Stomach (tissue), 9 donors: ENCODE results near the gene PALLD. TPM values are rescaled to one million over a fixed set of nuclear protein-coding genes. Genes with fewer than 3 reads are reported as not detected.

Experiments
- DNase-seq, 2 donors: peaks; one replicate each; pipeline versions ENCODE4 v3.0.0 to v3.0.0-alpha.2; 2013 to 2019
- H3K27ac ChIP-seq, 5 donors: fragments of 200-600 bp in 4 of 5; sonication (generic) in 4 of 5; one replicate each; pipeline ENCODE4 v1.5.1; 2013 to 2019; ENCODE audit warnings: mild to moderate bottlenecking in 1 of 5, moderate library complexity in 1 of 5
- H3K27me3 ChIP-seq, 3 donors: fragments of 200-600 bp; sonication (generic); one replicate each; pipeline ENCODE4 v1.5.1; 2017 to 2019; ENCODE audit warnings: mixed run types in 1 of 3
- H3K36me3 ChIP-seq, 4 donors: fragments of 200-600 bp; sonication (generic); 1 replicate in 3 of 4; 2 replicates in 1 of 4; pipeline ENCODE4 v1.5.1; 2016 to 2019
- H3K4me1 ChIP-seq, 4 donors: fragments of 200-600 bp; sonication (generic); one replicate each; pipeline ENCODE4 v1.5.1; 2016 to 2019
- H3K4me3 ChIP-seq, 4 donors: fragments of 200-600 bp; sonication (generic) in 3 of 4; one replicate each; pipeline ENCODE4 v1.5.1; 2016 to 2019; ENCODE audit warnings: mild to moderate bottlenecking in 1 of 4
- H3K9me3 ChIP-seq, 4 donors: fragments of 200-600 bp; sonication (generic); one replicate each; pipeline ENCODE4 v1.5.1; 2016 to 2019
- CTCF ChIP-seq, 7 experiments: fragments of 450-650 bp in 4 of 7; fragments of 200-600 bp in 3 of 7; sonication (generic) in 3 of 7; IDR thresholded peaks; one replicate each; pipeline ENCODE4 v1.5.1; 2016 to 2019; ENCODE audit warnings: antibody characterized with exemption in 7 of 7, control low read depth in 2 of 7, mild to moderate bottlenecking in 1 of 7
- EP300 ChIP-seq: sonication (generic); formaldehyde crosslinking; IDR thresholded peaks from one replicate; pipeline ENCODE4 v1.6.1; 2017; ENCODE audit warnings: antibody characterized with exemption
- POLR2A ChIP-seq, 4 donors: fragments of 450-650 bp; IDR thresholded peaks; one replicate each; pipeline ENCODE4 v1.6.1; 2016; ENCODE audit warnings: antibody characterized with exemption in 4 of 4, control low read depth in 2 of 4, mild to moderate bottlenecking in 1 of 4, moderate library complexity in 1 of 4
- POLR2AphosphoS5 ChIP-seq, 3 donors: sonication (generic); formaldehyde crosslinking; IDR thresholded peaks; one replicate each; pipeline ENCODE4 v1.6.1; 2016; ENCODE audit warnings: antibody characterized with exemption in 3 of 3
- WGBS, 5 donors: extraction: QIAGEN DNeasy Blood & Tissue Kit in 3 of 5; methylation state at CpG; one replicate each; pipeline versions ENCODE4 v1.1.5 to v1.1.7; 2013 to 2018; 5-methylcytosine and 5-hydroxymethylcytosine counted together
- intact Hi-C: fragments of 100-400 bp; cut with DNase I; formaldehyde crosslinking; loops from one replicate; pipeline ENCODE4 v1.15.1; 2023; ENCODE audit warnings: low total_unique reads
- polyA plus RNA-seq, 3 donors: library from polyadenylated mRNA; stranded (reverse); fragments of 200-250 nt; gene quantifications; one replicate each; pipeline ENCODE4 v1.2.3, GENCODE V29; 2013
- total RNA-seq, 5 donors: library from RNA; depleted of rRNA; stranded (reverse); fragments of >200 nt; gene quantifications; one replicate each; pipeline versions ENCODE4 v1.1.0 to v1.2.3, GENCODE V29; 2014 to 2016
- donor health status: healthy with polysubstance abuse.
- donor health status: Bipolar disorder and iron deficiency.
- donor health status: healthy.

Gene PALLD
- total and polyA plus RNA-seq, 8 donors = 75.9 to 984 (median 206) TPM

GRCh38 chr4:168791376-168791775, 294.5 kb downstream of the PALLD start:
- TF ChIP-seq EP300 = no peak
- no peak for TF ChIP-seq CTCF (IDR thresholded peaks at IDR 0.05)
- TF ChIP-seq POLR2AphosphoS5 (IDR thresholded peaks at IDR 0.05) = no peak
- TF ChIP-seq POLR2A (IDR thresholded peaks at IDR 0.05) = no peak
- intact Hi-C loops = no loop called here
- Histone ChIP-seq H3K4me3 (no peak overlapping the region), H3K9me3 (no peaks in the 10 kb centered on the region), H3K27me3 (no peaks in the 10 kb centered on the region), H3K27ac (no peak overlapping the region), H3K4me1 (peaks cover 0 to 23% (median 10%) of the 10 kb centered on the region in 4 donors), H3K36me3 (no peaks in the 10 kb centered on the region)
- WGBS, 5 donors = 86 to 94% (median 92%) methylated on average over 5 of the region's 5 CpGs
- no peak for DNase-seq

GRCh38 chr4:168793542-168793941, 296.7 kb downstream of the PALLD start:
- no peaks in the 10 kb centered on the region for H3K9me3 ChIP-seq
- DNase-seq = no peak
- intact Hi-C loops = no loop called here
- H3K36me3 ChIP-seq = no peaks in the 10 kb centered on the region
- TF ChIP-seq POLR2AphosphoS5 (IDR thresholded peaks at IDR 0.05) (no peak), POLR2A (IDR thresholded peaks at IDR 0.05) (no peak), CTCF (IDR thresholded peaks at IDR 0.05) (no peak), EP300 (no peak)
- WGBS, 5 donors = 92 to 97% (median 92%) methylated on average over 5 of the region's 5 CpGs
- no peak overlapping the region for H3K27ac ChIP-seq
- H3K4me1 ChIP-seq = peaks cover 10 to 37% (median 21%) of the 10 kb centered on the region in 4 donors
- no peak overlapping the region for H3K4me3 ChIP-seq
- no peaks in the 10 kb centered on the region for H3K27me3 ChIP-seq

- Histone ChIP-seq H3K4me1 (peaks cover 10 to 38% (median 21%) of the 10 kb centered on the region in 4 donors), H3K27ac (no peak overlapping the region), H3K36me3 (no peaks in the 10 kb centered on the region), H3K4me3 (no peak overlapping the region), H3K27me3 (no peaks in the 10 kb centered on the region), H3K9me3 (no peaks in the 10 kb centered on the region)
- 82 to 95% (median 90%) methylated on average over 19 to 20 of the region's 20 CpGs for WGBS, 5 donors
- intact Hi-C loops = no loop called here
- DNase-seq = no peak
- TF ChIP-seq CTCF (IDR thresholded peaks at IDR 0.05) (no peak), POLR2AphosphoS5 (IDR thresholded peaks at IDR 0.05) (no peak), EP300 (no peak), POLR2A (IDR thresholded peaks at IDR 0.05) (no peak)
These were observed 297.3 kb downstream of the PALLD start for GRCh38 chr4:168794092-168794707.

- WGBS, 5 donors = 80 to 98% (median 94%) methylated on average over 3 of the region's 3 CpGs
- Histone ChIP-seq H3K27me3 (no peaks in the 10 kb centered on the region), H3K36me3 (no peaks in the 10 kb centered on the region), H3K4me3 (no peak overlapping the region), H3K4me1 (peaks cover 10 to 38% (median 23%) of the 10 kb centered on the region in 4 donors), H3K9me3 (no peaks in the 10 kb centered on the region), H3K27ac (no peak overlapping the region)
- DNase-seq = no peak
- no peak for TF ChIP-seq EP300
- TF ChIP-seq POLR2AphosphoS5 (IDR thresholded peaks at IDR 0.05) = no peak
- TF ChIP-seq CTCF (IDR thresholded peaks at IDR 0.05) = no peak
- TF ChIP-seq POLR2A (IDR thresholded peaks at IDR 0.05) = no peak
- intact Hi-C loops = no loop called here
These were observed 298.0 kb downstream of the PALLD start for GRCh38 chr4:168794881-168795280.
